RKO (cell line): Measurements from ENCODE around the gene FST.

Experiments used
- DNase-seq: peaks from one replicate; pipeline ENCODE4 v3.0.0-alpha.2; 2016; ENCODE audit warnings: low spot score

FST gene, protein sequence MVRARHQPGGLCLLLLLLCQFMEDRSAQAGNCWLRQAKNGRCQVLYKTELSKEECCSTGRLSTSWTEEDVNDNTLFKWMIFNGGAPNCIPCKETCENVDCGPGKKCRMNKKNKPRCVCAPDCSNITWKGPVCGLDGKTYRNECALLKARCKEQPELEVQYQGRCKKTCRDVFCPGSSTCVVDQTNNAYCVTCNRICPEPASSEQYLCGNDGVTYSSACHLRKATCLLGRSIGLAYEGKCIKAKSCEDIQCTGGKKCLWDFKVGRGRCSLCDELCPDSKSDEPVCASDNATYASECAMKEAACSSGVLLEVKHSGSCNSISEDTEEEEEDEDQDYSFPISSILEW

DNA sequence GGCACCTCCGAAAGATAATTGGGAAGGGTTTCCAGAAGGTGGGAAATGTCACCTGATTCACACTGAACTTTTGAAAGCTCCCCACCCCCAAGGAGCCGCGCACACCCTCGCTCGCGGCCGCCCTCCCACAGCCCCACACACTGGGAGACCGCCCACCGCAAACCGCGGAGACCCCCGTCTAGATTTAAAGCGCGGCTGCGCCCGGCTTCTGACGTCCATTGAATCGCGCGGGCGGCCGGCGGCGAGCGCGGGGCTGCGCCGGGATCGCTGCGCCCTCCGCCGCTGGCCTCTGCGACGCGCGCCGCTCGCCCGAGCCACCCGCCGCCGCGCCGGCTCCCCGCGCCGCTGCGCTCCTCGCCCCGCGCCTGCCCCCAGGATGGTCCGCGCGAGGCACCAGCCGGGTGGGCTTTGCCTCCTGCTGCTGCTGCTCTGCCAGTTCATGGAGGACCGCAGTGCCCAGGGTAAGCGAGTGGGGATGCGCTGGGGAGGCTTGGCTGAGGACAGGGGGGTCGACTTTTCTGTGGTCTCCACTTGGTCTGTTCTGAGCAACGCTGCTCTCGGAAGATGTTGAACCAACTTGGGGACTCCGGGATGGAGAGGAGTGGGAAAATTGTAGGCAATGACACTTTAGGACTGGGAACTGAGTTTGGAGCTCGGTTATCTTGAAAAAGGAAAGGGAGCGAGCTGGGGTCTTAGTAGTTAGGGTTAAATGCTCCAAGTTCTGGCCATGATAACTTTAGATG is at the start of gene FST:
FST (plus strand) TSS at position 214 of the 743 bp plus-strand sequence; CDS start at position 377, 163 bp downstream.
- DNase-seq, result no peak

- no peak for DNase-seq
These were observed 48.8 kb upstream of the FST start for GRCh38 chr5:53431665-53432064.

- DNase-seq, result no peak
These were observed 47.4 kb upstream of the FST start for GRCh38 chr5:53433026-53433425.

DNA sequence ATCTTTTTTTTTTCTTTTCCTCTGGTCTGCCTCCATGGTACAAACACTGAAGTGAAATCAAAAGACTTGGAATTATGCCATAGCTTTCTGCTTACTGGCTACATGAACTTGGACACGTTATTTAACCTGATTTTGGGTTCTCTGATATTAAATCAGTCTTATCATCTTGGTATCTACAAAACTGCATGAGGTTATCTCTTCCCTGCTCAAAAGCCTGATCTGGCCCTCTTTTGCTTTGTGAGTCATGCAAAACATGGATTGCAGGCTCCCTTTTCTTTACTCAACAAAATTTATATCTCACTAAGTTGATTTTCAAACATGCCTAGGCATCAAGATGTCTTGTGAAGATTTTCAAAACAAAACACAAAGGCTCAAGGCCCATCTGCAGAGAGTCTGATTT is 45.9 kb upstream of the FST start:
- no peak for DNase-seq

- no peak for DNase-seq
These were observed 43.8 kb upstream of the FST start for GRCh38 chr5:53436480-53437191.

DNA sequence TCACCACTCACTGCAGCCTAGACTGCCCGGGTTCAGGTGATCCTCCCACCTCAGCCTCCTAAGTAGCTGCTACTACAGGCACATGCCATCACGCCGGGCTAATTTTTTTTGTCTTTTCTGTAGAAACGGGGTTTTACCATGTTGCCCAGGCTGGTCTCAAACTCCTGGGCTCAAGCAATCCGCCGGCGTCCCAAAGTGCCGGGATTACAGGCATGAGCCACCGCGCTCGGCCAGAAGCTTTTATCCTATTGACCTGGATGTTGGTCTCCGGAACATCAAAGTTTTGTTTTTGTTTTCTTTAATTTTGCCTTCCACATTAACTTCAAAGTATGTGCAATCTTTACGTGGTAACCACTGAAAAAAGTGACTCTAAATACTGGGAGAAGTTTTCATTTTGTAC is 42.4 kb upstream of the FST start:
- DNase-seq, result no peak

DNA sequence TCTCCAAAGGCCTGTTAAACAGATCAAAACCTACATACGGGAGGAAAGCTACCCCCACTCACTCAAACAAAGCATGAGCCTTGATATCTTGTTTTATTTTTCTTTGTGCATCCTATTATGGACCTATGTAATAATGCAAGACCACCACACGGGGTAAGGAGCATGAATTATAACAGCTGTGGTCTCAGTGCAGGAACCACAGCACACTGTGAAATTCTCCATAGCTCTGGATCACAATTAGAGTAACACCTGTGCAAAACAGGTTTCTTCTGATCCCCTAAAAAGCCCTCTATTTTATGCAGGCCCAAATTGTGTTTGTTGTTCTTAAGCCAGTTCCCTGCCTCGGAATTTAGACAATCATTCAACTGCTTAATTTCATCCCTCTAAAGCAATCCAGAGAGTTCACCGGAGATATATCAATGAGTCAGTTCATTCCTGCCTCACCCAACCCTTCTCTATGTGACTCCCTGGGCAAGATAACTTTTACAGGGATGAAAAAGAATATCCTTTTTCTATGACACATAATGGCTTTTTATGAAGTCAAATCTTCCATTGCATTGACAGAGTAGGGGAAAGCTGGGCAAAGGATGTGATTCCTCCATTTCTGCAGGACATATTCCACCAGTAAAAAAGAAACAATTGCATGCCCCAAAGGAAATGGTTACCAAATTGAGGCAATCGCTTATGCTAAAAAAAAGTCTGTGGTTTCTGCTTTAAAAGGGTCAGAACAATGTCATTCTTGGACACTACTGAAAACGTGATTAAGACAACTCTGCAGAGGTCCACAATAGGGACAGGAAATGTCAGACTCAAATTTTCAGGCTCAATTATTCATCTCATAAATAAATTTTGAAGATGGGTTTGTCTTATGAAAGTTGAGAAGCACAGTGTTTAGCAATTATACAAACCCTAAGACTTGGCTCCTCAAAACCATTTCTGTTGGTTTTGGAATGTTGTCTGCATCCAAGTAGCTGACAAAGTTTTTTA is 41.6 kb upstream of the FST start:
- no peak for DNase-seq

DNA sequence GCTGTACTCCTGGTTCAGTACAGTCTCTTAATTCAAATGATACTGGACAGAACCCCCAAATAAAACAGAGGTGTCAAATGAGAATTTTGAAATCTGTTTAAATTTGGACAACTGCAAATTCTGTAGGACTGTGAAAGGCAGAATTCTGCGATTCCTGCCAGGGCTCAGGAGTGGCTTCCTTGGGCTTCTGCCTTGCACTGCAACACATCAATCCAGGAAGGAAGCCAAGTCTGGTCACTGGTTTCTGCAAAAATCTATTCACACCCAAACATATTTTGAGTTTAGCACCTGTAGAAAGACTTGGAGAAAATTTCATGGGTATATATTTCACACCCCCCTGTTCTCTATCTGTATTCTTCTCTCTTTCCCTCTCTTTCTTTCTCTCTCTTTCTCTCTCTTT is 37.5 kb upstream of the FST start:
- no peak for DNase-seq

DNA sequence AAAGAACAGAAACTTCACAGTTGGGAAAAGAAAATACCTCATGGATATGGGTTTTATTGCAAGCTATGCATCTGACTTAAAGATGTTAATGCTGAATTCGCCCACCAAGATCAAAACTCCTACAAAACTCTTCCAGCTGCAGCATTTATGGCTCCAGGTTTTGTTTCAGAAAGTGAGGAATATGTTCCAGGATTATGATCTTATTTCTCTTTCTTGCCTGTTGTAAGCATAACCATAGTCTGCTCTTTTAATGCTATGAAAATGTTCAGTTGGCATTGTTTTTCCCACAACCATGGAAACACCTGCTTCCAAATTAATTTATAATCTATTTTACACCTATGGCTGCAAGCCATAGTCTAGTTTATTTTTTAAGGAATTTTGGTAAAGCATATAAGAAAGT is 34.9 kb upstream of the FST start:
- DNase-seq, result no peak

- peak; percentile 21 for DNase-seq
These were observed 33.5 kb upstream of the FST start for GRCh38 chr5:53446908-53447307.

DNA sequence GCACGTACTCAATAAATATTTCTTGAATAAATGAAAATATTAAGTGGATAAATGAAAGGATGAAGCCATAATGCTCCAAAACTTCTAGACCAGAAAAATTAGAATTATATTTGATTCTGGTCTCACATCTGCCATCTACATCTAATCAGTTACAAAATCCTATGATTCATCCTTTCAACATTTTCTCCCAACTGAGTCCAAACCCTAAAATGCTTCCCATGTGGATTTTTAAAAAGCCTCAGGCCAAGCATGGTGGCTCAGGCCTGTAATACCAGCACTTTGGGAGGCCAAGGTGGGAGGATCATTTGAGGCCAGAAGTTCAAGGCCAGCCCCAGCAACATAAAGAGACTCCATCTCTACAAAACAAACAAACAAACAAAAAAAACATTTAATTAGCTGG is 31.6 kb upstream of the FST start:
- no peak for DNase-seq

GRCh38 chr5:53453898-53454718 is 26.3 kb upstream of the FST start:
- no peak for DNase-seq

- no peak for DNase-seq
These were observed 25.8 kb upstream of the FST start for GRCh38 chr5:53454719-53455000.

- DNase-seq, result no peak
These were observed 24.1 kb upstream of the FST start for GRCh38 chr5:53456366-53456765.

- DNase-seq, result no peak
These were observed 16.4 kb upstream of the FST start for GRCh38 chr5:53463909-53464621.

GRCh38 chr5:53464722-53465121 is 15.7 kb upstream of the FST start:
- DNase-seq, result no peak

DNA sequence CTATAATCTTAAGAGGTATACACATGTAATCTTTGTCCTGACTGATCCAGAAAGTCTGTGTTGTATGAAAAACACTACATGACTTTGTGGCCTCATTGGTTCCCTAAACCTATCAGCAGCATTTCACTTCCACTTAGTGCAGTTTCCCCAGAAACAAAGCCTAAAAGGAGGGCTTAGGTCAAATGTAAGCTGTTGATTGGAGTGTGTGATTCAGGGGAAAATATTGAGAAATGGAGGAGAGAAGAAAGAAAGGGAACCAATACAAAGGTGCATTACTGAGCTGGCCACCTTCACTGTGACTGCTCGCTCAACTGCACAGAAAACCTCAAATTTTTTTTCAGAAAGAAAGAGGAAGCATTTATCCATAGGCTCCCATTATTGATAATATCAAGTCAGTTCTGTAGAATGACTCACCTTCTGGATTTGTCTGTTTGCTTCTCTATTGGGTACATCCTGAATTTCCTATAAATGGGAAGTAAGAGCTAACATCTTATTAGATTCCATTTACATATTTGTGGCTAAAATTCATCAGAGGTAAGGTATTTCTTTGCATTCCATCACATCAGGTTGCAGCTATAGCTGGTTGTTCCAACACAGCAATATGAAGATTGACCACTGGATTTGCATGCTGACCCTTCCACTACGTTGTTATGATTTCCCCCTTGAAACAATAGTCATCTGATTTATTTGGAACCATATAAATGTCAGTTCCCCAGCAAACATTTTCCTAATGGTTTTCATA is 10.3 kb upstream of the FST start:
- DNase-seq, result no peak

DNA sequence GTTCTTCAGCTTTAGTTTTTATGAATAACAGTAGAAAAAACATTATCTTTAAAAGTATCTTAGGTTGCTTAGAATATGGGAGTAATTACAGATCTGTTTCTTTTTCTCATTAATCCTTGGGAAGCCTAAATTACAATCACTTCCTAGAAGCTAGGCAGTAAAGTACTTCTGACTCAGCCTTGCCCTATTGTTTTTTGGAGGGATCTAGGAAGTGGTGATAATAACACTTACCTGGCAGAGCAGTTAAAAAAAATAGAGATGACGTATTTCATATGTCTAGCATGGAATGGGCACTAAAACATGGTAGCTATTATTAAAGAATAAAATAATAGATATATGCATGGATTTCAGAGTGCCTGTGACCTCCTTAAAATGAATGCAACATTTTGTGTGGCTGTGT is 8.2 kb upstream of the FST start:
- DNase-seq, result no peak

DNA sequence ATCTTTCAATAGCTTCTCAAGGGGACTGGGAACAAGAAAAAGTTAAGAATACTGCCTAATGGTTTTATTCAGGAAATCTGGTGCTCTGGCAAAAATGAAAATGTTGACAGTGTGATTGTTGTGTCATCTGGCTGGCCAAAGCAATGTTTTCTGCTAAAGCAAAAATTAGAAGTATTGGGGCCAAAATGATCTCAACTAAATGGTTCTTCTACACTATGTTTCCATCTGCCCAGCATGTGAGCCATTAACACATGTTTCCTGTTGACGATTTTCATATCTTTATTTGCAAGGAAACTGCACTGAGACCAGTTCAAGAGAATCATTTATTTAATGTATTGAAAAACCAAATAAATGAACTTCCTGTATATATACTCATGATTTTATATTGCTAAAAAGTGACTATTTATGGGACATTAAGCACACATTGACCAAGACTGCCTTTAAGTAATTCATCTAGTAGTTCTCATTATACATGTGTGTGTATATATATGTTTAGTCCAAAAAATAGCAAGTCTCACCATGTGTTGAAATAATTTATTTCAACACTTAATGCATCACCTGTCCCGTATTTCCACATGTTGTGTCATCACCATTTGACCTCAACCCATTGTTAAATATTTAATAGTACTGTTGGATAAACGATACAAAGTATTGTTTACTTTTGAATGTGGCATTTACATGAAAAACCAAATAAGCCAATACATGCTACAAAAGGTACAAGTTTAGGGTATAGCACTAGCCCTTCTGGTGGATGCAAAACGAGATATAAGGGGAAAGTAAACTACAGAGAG is 7.5 kb upstream of the FST start:
- no peak for DNase-seq
